Sigmoid colon (tissue), 4 donors: ENCODE data around the gene WNT3.

ENCODE experiments used
- POLR2AphosphoS5 ChIP-seq, 4 donors: sonication (generic); formaldehyde crosslinking; IDR thresholded peaks; one replicate each; pipeline ENCODE4 v1.6.1; 2017; ENCODE audit warnings: antibody characterized with exemption in 4 of 4
- TF ChIP-seq, protein P1 (sequence below), 4 experiments: fragments of 450-650 bp in 3 of 4; fragments of 200-600 bp in 1 of 4; IDR thresholded peaks; one replicate each; pipeline ENCODE4 v1.5.1; 2016 to 2019; ENCODE audit warnings: antibody characterized with exemption in 4 of 4, mild to moderate bottlenecking in 3 of 4, moderate library complexity in 2 of 4

DNA sequence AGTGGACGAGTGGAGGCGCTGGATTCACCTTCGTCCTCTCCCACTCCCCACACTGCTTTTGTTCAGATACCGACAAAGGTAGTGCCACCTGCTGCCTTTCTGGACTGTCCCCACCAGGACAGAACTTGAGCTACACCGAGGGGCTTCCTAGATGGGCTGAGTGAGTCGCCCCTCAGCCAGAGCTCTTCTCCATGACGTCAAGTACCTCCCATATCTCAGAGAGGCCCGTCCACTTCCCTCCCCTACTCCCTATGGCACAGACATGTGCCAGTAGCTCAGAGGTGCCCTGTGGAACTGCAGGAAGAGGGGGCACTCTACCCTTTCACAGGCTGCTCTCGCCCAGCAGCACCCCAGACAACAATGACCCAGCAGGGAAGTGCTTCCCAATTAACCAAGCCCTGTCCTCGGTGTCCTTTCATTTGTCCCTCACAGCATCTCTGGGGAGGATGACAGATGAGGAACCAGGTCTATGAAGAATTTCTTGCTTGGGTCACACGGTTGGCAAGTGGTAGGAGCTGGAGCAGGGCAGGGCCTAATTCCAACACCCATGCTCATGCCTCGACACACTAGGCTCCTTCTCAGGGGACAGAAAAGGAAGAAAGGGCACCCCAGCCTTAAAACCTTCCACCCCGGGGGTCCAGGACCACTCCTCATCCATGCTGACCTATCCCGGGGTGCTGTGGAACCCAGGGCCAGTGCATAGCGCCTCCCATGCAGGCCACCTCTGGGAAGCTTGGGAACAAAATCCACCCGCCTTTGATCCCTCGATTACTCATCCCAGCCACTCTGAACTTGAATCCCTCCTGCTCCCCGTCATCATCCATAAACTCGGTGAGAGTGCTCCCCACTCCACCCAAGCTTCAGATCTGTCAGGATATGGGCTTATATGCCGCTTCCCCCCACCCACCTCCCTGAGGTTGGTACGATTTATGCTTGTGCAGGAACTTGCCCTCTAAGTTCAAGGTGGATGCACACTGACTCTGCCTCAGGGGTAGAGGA lies 51.7 kb downstream of the WNT3 start:
- TF ChIP-seq, protein P1, sequence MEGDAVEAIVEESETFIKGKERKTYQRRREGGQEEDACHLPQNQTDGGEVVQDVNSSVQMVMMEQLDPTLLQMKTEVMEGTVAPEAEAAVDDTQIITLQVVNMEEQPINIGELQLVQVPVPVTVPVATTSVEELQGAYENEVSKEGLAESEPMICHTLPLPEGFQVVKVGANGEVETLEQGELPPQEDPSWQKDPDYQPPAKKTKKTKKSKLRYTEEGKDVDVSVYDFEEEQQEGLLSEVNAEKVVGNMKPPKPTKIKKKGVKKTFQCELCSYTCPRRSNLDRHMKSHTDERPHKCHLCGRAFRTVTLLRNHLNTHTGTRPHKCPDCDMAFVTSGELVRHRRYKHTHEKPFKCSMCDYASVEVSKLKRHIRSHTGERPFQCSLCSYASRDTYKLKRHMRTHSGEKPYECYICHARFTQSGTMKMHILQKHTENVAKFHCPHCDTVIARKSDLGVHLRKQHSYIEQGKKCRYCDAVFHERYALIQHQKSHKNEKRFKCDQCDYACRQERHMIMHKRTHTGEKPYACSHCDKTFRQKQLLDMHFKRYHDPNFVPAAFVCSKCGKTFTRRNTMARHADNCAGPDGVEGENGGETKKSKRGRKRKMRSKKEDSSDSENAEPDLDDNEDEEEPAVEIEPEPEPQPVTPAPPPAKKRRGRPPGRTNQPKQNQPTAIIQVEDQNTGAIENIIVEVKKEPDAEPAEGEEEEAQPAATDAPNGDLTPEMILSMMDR (IDR thresholded peaks at IDR 0.05), result no peak
- no peak for TF ChIP-seq POLR2AphosphoS5 (IDR thresholded peaks at IDR 0.05)
